ENCODE data around the gene TARP.

TARP gene

GRCh38 chr7:38273286-38273995, at the start of gene TARP:
TARP (minus strand) TSS chr7:38273636.
- DNase-seq (ENCODE audit: low read depth) = no peak

DNA sequence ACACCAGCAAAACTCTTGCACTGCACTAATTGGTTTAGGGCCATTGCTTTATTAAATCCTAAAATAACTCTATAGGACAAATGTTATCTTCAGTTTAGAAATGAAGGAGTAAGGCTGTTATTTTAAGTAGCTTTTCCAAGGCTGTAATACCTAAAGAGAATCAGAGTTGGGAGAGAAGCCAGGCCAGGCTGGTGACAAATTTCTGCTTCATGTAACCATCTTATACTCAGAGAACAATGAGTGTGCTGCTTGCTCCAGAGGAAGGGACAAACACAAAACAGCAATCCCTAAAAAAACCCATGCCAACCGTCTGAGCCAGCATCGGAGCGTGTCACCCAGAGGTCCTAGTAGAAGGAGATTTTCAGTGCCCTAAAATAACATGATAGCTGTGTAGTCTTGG, 49.7 kb upstream of the TARP start:
- DNase-seq (ENCODE audit: low read depth) = no peak

GRCh38 chr7:38322461-38322860, 49.0 kb upstream of the TARP start:
- DNase-seq (ENCODE audit: low read depth) = no peak

- DNase-seq (ENCODE audit: low read depth) = no peak
Measured at GRCh38 chr7:38321967-38322366, 48.5 kb upstream of the TARP start.

- DNase-seq (ENCODE audit: low read depth) = no peak
Measured at GRCh38 chr7:38321515-38321944, 48.1 kb upstream of the TARP start.

GRCh38 chr7:38321050-38321449, 47.6 kb upstream of the TARP start:
- DNase-seq (ENCODE audit: low read depth) = no peak

DNA sequence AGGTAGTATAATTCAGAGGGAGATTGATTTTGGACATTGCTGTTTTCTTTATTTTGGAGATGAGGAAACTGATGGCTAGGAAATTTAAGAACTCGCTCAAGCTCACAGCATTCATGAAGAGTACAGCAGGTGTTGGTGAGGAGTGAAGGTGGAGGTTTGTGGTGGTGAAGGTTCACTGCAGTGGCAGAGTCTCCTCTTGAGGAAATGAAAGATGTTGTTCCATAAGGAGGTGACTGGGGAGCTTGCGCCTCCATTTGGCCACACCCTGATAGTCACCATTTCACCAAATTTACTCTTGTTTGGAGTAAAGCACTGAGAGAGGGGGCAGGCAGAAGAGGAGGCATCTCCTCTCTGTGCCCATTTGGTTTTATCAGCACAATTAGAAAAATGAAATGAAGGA, 46.4 kb upstream of the TARP start:
- no peak for DNase-seq (ENCODE audit: low read depth)

DNA sequence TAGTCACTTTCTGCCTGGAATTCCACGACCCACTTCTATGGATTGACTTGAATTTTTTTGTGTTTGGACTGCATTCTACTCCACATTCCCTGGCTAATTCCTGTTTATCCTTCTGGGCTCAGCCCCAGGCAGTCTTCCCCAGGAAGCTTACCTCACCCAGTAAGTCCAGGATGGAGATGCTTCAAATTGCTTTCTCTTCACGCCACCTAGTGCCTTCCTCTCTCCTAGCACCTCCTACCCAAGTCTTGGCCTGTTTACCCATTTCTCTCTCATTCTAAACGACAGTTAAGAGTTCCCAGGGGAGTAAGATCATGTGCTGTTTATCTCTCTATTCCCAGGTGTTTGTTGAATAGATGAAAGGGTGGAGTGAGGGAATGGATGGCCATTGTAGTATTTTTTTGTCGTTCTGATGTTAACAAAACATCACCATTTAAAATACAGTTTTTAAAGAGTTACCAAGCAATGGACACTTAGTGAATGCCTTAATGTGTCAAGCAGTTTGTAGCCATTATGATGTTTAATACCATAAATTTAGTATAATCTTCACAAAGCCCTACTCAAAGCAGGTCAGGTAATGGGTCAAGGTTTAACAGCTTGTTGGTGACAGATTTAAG, 45.5 kb upstream of the TARP start:
- no peak for DNase-seq (ENCODE audit: low read depth)

- DNase-seq (ENCODE audit: low read depth) = no peak
Measured at GRCh38 chr7:38318241-38318640, 44.8 kb upstream of the TARP start.

DNA sequence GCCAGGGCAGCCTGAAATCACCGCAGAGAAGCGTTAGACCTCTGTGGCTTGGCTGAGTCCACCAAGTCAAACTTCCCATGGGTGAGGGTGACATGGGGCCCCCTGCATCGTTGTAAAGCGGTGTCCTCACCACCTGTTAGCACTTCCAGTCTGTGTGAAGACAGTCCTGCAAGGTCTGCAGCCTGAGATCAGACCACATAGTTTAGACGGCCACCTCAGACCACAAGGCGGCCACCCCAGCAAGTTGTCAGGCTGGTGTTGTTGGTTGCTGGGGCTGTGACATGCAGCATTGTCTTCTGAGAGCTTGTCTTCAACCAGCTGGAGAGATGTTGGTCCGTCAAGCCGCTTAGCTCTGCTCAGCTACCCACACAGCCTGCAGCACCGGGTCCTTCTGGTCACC, 44.1 kb upstream of the TARP start:
- no peak for DNase-seq (ENCODE audit: low read depth)

- no peak for DNase-seq (ENCODE audit: low read depth)
Measured at GRCh38 chr7:38316733-38317360, 43.4 kb upstream of the TARP start.

DNA sequence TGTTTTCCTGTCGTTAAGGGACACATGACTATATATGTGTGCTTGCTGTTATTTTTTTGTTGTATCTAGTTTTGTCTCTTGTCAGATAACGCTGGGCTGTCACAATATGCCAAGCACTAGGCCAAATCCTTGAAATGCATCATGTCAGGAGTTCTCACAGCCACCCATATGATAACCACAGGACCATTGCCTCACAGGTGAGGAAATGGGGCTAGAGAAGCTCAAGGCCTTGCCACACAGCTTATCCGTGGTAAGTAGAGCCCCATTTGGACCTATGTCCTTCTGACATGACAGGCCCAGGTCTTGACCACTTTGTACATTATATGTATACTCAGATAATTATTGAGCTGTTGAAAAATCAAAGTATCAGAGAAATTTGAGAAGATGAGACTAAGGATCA, 42.0 kb upstream of the TARP start:
- no peak for DNase-seq (ENCODE audit: low read depth)

DNA sequence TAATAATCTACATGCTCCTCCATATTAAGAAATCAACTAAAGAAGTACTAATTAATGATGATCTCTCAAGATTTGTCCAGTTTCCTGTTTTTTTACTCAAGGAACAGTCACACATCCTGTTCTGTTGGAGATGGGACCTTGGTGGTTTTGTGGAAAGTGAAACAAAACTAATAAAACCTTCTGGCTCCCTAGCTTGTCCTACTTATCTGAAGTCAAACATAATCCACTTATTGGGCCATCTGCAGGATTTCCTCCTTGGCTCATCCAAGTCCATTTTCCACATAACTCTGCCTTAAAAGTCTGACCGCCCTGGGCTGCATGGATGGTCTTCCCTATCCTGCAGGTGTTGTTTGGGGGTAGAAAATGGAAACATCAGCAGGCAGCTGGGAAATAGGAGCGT, 39.4 kb upstream of the TARP start:
- no peak for DNase-seq (ENCODE audit: low read depth)

- no peak for DNase-seq (ENCODE audit: low read depth)
Measured at GRCh38 chr7:38311329-38311937, 38.0 kb upstream of the TARP start.

- no peak for DNase-seq (ENCODE audit: low read depth)
Measured at GRCh38 chr7:38310591-38311101, 37.2 kb upstream of the TARP start.

DNA sequence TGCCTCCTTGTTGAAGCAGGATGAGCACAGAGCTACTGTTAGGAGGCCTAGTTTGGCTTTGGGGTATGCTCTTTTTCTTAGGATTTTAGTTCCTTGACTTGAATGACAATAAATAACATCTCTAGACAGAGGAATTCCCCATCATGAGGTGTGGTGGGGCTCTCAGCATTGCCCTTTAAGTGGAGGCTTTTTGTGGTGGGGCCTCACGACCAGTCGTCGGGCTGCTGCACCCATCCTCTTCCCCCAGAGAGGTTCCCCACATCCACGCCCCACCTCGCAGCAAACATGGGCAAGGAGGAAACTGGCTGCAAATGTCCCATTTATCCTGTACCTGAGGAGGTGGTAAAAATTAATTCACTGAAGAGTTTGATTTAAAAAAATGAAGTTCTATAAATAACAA, 36.1 kb upstream of the TARP start:
- DNase-seq (ENCODE audit: low read depth) = no peak

- DNase-seq (ENCODE audit: low read depth) = no peak
Measured at GRCh38 chr7:38308140-38308539, 34.7 kb upstream of the TARP start.

- no peak for DNase-seq (ENCODE audit: low read depth)
Measured at GRCh38 chr7:38307640-38308039, 34.2 kb upstream of the TARP start.

GRCh38 chr7:38306914-38307313, 33.5 kb upstream of the TARP start:
- DNase-seq (ENCODE audit: low read depth) = no peak

DNA sequence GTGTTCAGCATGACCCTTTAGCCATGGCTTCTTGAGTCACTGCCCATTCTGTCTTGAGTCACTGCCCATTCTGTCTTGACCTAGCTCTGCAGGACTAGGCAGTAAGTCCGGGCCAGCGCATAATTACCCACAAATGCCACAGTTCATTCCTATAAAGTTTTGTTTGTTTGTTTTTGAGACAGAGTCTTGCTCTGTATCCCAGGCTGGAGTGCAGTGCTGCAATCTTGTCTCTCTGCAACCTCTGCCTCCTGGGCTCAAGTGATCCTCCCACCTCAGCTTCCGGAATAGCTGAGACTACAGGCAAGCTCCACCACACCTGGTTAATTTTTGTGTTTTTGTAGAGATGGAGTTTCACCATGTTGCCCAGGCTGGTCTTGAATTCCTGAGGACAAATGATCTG, 32.7 kb upstream of the TARP start:
- DNase-seq (ENCODE audit: low read depth) = no peak

DNA sequence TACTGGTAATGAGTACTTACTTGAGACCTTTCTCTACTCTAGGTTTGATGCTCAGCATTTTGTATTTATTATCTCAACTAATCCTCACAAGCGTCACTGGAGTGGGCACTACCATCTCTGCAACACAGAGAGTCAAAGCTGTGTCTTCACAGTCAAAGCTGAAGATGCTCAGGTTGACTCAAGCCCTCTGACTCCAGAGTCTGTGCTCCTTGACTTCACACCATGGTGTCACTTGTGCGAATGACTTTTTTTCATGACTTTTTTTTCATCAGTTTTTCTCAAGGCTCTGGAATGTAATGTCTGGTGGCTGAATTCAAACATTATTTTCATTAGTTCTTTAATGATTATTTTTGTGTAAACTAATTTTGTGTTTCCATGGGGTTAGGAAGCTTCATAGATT, 30.4 kb upstream of the TARP start:
- no peak for DNase-seq (ENCODE audit: low read depth)

- no peak for DNase-seq (ENCODE audit: low read depth)
Measured at GRCh38 chr7:38300175-38300574, 26.7 kb upstream of the TARP start.
